ENCODE measurements around the gene COL23A1. TPM values are rescaled to one million over a fixed set of nuclear protein-coding genes. Genes with fewer than 3 reads are reported as not detected.

Gene COL23A1
- total RNA-seq, 1 donor from 2014 or later: 4.3 TPM

- intact Hi-C loops (cut with DNase I): loop anchor here (5.0 kb wide), 1 partner anchor 416 kb away; the partner anchor contains the start of gene CLK4
- H3K36me3 ChIP-seq: peaks cover 96% of the 10 kb centered on the region in 2 donors
Observed at GRCh38 chr5:178211095-178212048, 378.8 kb downstream of the COL23A1 start.

GRCh38 chr5:178210686-178211085 is 379.5 kb downstream of the COL23A1 start:
- TF ChIP-seq CTCF (IDR thresholded peaks at IDR 0.05): no peak

More at GRCh38 chr5:178211095-178212048, 378.8 kb downstream of the COL23A1 start:
- DNase-seq (ENCODE audit: low spot score in 2 of 2): no peak
- Histone ChIP-seq H3K4me3 (no peak overlapping the region), H3K27me3 (no peaks in the 10 kb centered on the region), H3K9me3 (no peaks in the 10 kb centered on the region), H3K4me1 (peaks cover 4 to 9% of the 10 kb centered on the region in 2 donors), H3K27ac (no peak overlapping the region)
- no peak for TF ChIP-seq CTCF (IDR thresholded peaks at IDR 0.05)

GRCh38 chr5:178210073-178210535 is 380.1 kb downstream of the COL23A1 start:
- Histone ChIP-seq H3K9me3 (no peaks in the 10 kb centered on the region), H3K36me3 (peaks cover 83 to 85% of the 10 kb centered on the region in 2 donors), H3K4me3 (no peak overlapping the region), H3K4me1 (peaks cover 8 to 17% of the 10 kb centered on the region in 2 donors), H3K27me3 (no peaks in the 10 kb centered on the region), H3K27ac (no peak overlapping the region)
- intact Hi-C loops (cut with DNase I): loop anchor here (5.0 kb wide), 1 partner anchor 417 kb away; the partner anchor contains the start of gene CLK4
- DNase-seq (ENCODE audit: low spot score in 2 of 2): no peak
- no peak for TF ChIP-seq CTCF (IDR thresholded peaks at IDR 0.05)

More at GRCh38 chr5:178210686-178211085, 379.5 kb downstream of the COL23A1 start:
- H3K4me1 ChIP-seq: peaks cover 8 to 16% of the 10 kb centered on the region in 2 donors
- H3K27ac ChIP-seq: no peak overlapping the region
- H3K36me3 ChIP-seq: peaks cover 89% of the 10 kb centered on the region in 2 donors
- DNase-seq (ENCODE audit: low spot score in 2 of 2): no peak
- H3K9me3 ChIP-seq: no peaks in the 10 kb centered on the region
- H3K27me3 ChIP-seq: no peaks in the 10 kb centered on the region
- intact Hi-C loops (cut with DNase I): loop anchor here (5.0 kb wide), 1 partner anchor 417 kb away; the partner anchor contains the start of gene CLK4
- no peak overlapping the region for H3K4me3 ChIP-seq

GRCh38 chr5:178209334-178210072 is 380.7 kb downstream of the COL23A1 start:
- TF ChIP-seq CTCF (IDR thresholded peaks at IDR 0.05): no peak
- intact Hi-C loops (cut with DNase I): loop anchor here (5.0 to 10.0 kb wide), 3 partner anchors 418 to 1865 kb away; partner anchors contain the start of genes CLK4, GRK6 and RNF130
- Histone ChIP-seq H3K4me3 (no peak overlapping the region), H3K27me3 (no peaks in the 10 kb centered on the region), H3K27ac (no peak overlapping the region), H3K9me3 (no peaks in the 10 kb centered on the region), H3K4me1 (peaks cover 8 to 17% of the 10 kb centered on the region in 2 donors), H3K36me3 (peaks cover 77 to 79% of the 10 kb centered on the region in 2 donors)
- DNase-seq (ENCODE audit: low spot score in 2 of 2): peak in 1 of 2 donors; percentile 47

- Histone ChIP-seq H3K4me3 (no peak overlapping the region), H3K27ac (no peak overlapping the region), H3K27me3 (no peaks in the 10 kb centered on the region), H3K9me3 (no peaks in the 10 kb centered on the region), H3K4me1 (peaks cover 8 to 17% of the 10 kb centered on the region in 2 donors), H3K36me3 (peaks cover 69 to 71% of the 10 kb centered on the region in 2 donors)
- DNase-seq (ENCODE audit: low spot score in 2 of 2): peak in 1 of 2 donors; percentile 38
- TF ChIP-seq CTCF (IDR thresholded peaks at IDR 0.05): no peak
- intact Hi-C loops (cut with DNase I): loop anchor here (10.0 kb wide), 2 partner anchors 784 to 1866 kb away; partner anchors contain the start of genes GRK6 and RNF130
Observed at GRCh38 chr5:178208540-178209227, 381.5 kb downstream of the COL23A1 start.

Data from ascending aorta (tissue), 2 donors.